ENCODE results near the gene FOSL1. TPM values are rescaled to one million over a fixed set of nuclear protein-coding genes. Genes with fewer than 3 reads are reported as not detected.

Gene FOSL1
- total RNA-seq, 3 donors from 2014 or later (not counting 1 experiment from before 2014, with no cell fraction given), result 3.4 to 9.0 (median 6.8) TPM

DNA sequence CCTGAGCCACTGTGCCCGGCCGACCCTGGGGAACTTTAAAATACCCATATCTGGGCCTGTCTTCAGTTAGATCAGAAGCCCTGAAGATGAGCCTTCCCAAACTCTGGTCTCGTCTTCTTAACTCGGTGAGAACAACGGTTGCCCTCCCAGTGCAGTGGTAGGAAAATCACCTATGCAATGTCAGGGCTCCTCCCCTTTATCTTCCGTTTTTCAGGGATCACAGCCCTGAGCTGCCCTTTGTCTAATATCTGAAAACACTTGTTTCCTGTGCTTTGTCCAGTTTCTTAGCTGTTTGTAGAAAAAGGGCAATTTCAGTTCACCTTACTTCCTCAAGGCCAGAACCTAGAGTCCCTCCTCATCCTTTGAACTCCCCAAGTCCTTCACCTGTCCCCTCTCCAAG, 28.5 kb upstream of the FOSL1 start:
- Histone ChIP-seq H3K9me3 (ENCODE audit: control insufficient read depth, insufficient read depth, low read length) (no peaks in the 10 kb centered on the region), H3K27ac (ENCODE audit: low read length) (peak overlapping the region; percentile 76), H3K36me3 (ENCODE audit: control insufficient read depth, insufficient read depth, low read length) (peaks cover 5% of the 10 kb centered on the region), H3K4me3 (ENCODE audit: low read length) (no peak overlapping the region), H3K4me1 (ENCODE audit: control insufficient read depth, insufficient read depth, low read length) (peaks cover 39% of the 10 kb centered on the region), H3K27me3 (ENCODE audit: control insufficient read depth, insufficient read depth, low read length) (no peaks in the 10 kb centered on the region)
- H3K27me3 Mint-ChIP-seq (ENCODE audit: low read depth in 2 of 2), result no peaks in the 10 kb centered on the region
- H3K4me3 Mint-ChIP-seq, result peak overlapping the region; percentile 65
- ATAC-seq, result no peak
- no peaks in the 10 kb centered on the region for H3K9me3 Mint-ChIP-seq
- intact Hi-C loops (cut with micrococcal nuclease), result loop anchor here (1.0 kb wide), 1 partner anchor 9 kb away; the partner anchor contains the start of genes C11orf68 and DRAP1
- WGBS (ENCODE audit: insufficient coverage), result 39% methylated on average over 6 of the region's 6 CpGs
- no peaks in the 10 kb centered on the region for H3K36me3 Mint-ChIP-seq
- DNase-seq, result peak in 1 of 2 donors; percentile 37
- peaks cover 24 to 38% of the 10 kb centered on the region in 2 donors for H3K4me1 Mint-ChIP-seq
- TF ChIP-seq CTCF (IDR thresholded peaks at IDR 0.05), result no peak
- peak overlapping the region; percentile 92 to 97 for H3K27ac Mint-ChIP-seq

DNA sequence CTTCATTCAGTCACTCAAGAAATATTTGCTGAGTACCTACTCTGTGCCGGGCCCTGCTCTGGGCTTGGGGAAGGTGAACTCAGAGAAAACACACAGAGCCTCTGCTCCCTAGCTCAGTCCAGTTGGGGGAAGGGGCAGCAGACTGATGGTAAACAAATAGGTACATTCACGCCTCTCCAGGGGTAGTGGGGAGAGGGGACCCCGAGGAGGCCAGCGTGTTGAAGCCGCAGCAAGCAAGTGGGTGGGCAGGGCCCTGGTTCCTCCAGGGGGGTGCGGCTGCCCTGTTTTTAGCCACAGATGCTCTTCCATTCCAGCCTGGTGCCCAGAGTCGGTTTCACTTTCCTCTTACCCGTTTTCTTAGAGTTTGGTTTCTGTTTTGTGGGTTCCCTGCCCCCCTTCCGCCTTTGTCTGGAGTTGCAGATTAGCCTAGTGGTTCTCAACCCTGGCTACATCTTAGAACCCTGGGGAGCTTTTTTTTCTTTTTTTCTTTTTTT, 27.8 kb upstream of the FOSL1 start:
- peak overlapping the region; percentile 2 for H3K4me3 ChIP-seq (ENCODE audit: low read length)
- no peaks in the 10 kb centered on the region for H3K9me3 ChIP-seq (ENCODE audit: control insufficient read depth, insufficient read depth, low read length)
- no peak for TF ChIP-seq CTCF (IDR thresholded peaks at IDR 0.05)
- peaks cover 39% of the 10 kb centered on the region for H3K4me1 ChIP-seq (ENCODE audit: control insufficient read depth, insufficient read depth, low read length)
- peak overlapping the region; percentile 92 to 97 for H3K27ac Mint-ChIP-seq
- peak; percentile 63 to 92 for DNase-seq
- H3K9me3 Mint-ChIP-seq, result no peaks in the 10 kb centered on the region
- no peaks in the 10 kb centered on the region for H3K36me3 Mint-ChIP-seq
- H3K4me1 Mint-ChIP-seq, result peaks cover 24 to 38% of the 10 kb centered on the region in 2 donors
- ATAC-seq, result peak; percentile 93 to 96 (median 96)
- peak overlapping the region; percentile 65 for H3K4me3 Mint-ChIP-seq
- intact Hi-C loops (cut with micrococcal nuclease), result loop anchor here (1.0 kb wide), 1 partner anchor 9 kb away; the partner anchor contains the start of genes C11orf68 and DRAP1
- peaks cover 10% of the 10 kb centered on the region for H3K36me3 ChIP-seq (ENCODE audit: control insufficient read depth, insufficient read depth, low read length)
- 0% methylated on average over 9 of the region's 9 CpGs for WGBS (ENCODE audit: insufficient coverage)
- no peaks in the 10 kb centered on the region for H3K27me3 ChIP-seq (ENCODE audit: control insufficient read depth, insufficient read depth, low read length)
- no peaks in the 10 kb centered on the region for H3K27me3 Mint-ChIP-seq (ENCODE audit: low read depth in 2 of 2)
- peak overlapping the region; percentile 76 for H3K27ac ChIP-seq (ENCODE audit: low read length)

DNA sequence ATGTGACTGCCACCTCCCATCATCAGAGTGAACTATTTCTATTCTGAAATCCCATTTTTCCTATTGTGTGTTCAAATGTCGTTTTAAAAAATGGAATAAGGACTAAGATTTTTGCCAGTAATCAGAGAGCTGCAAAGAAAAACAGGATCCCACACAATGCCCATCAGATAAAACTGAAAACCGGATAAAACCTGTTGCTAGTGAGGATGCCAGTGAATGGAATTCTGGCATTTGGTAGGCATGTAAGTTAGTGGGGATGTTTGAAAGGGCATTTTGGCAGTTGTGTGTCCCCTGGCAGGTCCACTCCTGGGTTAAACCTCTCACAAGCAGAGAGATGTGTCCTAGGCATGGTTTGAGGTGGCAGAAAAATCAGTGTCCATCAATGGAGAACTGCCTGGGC, 25.2 kb upstream of the FOSL1 start:
- H3K27ac Mint-ChIP-seq, result peak overlapping the region in 1 of 2 donors; percentile 23
- no peak for TF ChIP-seq CTCF (IDR thresholded peaks at IDR 0.05)
- H3K4me3 Mint-ChIP-seq, result no peak overlapping the region
- WGBS (ENCODE audit: insufficient coverage), result 100% methylated on average over 1 of the region's 2 CpGs
- no peaks in the 10 kb centered on the region for H3K27me3 Mint-ChIP-seq (ENCODE audit: low read depth in 2 of 2)
- peaks cover 32% of the 10 kb centered on the region for H3K36me3 ChIP-seq (ENCODE audit: control insufficient read depth, insufficient read depth, low read length)
- no peaks in the 10 kb centered on the region for H3K36me3 Mint-ChIP-seq
- no peaks in the 10 kb centered on the region for H3K27me3 ChIP-seq (ENCODE audit: control insufficient read depth, insufficient read depth, low read length)
- intact Hi-C loops (cut with micrococcal nuclease), result no loop called here
- no peak overlapping the region for H3K4me3 ChIP-seq (ENCODE audit: low read length)
- no peaks in the 10 kb centered on the region for H3K9me3 Mint-ChIP-seq
- no peaks in the 10 kb centered on the region for H3K9me3 ChIP-seq (ENCODE audit: control insufficient read depth, insufficient read depth, low read length)
- no peak for ATAC-seq
- peaks cover 29 to 41% of the 10 kb centered on the region in 2 donors for H3K4me1 Mint-ChIP-seq
- no peak overlapping the region for H3K27ac ChIP-seq (ENCODE audit: low read length)
- DNase-seq, result no peak
- H3K4me1 ChIP-seq (ENCODE audit: control insufficient read depth, insufficient read depth, low read length), result peaks cover 43% of the 10 kb centered on the region

GRCh38 chr11:65922565-65922964, 22.4 kb upstream of the FOSL1 start:
- WGBS (ENCODE audit: insufficient coverage), result 67% methylated on average over 3 of the region's 3 CpGs
- no peak for DNase-seq
- Histone ChIP-seq H3K9me3 (ENCODE audit: control insufficient read depth, insufficient read depth, low read length) (no peaks in the 10 kb centered on the region), H3K27me3 (ENCODE audit: control insufficient read depth, insufficient read depth, low read length) (no peaks in the 10 kb centered on the region), H3K4me3 (ENCODE audit: low read length) (no peak overlapping the region), H3K27ac (ENCODE audit: low read length) (no peak overlapping the region), H3K36me3 (ENCODE audit: control insufficient read depth, insufficient read depth, low read length) (peaks cover 32% of the 10 kb centered on the region), H3K4me1 (ENCODE audit: control insufficient read depth, insufficient read depth, low read length) (peaks cover 42% of the 10 kb centered on the region)
- Mint-ChIP-seq H3K4me3 (no peak overlapping the region), H3K36me3 (no peaks in the 10 kb centered on the region), H3K27me3 (ENCODE audit: low read depth in 2 of 2) (no peaks in the 10 kb centered on the region), H3K27ac (no peak overlapping the region), H3K9me3 (no peaks in the 10 kb centered on the region), H3K4me1 (peaks cover 18 to 31% of the 10 kb centered on the region in 2 donors)
- no peak for ATAC-seq
- intact Hi-C loops (cut with micrococcal nuclease), result no loop called here
- TF ChIP-seq CTCF (IDR thresholded peaks at IDR 0.05), result no peak
